GM19351 (cell line): ENCODE data around the gene PLEKHA5.
"Not testable (repeated sequence)": the region's sequence is repeated elsewhere in the genome, so short reads cannot be mapped to it uniquely, and the experiment has no call there.

ENCODE experiments used
- ATAC-seq: cut with Tn5 transposase; IDR thresholded peaks from one replicate; pipeline ENCODE4 v1.9.1; 2021; ENCODE audit warnings: mild to moderate bottlenecking, moderate library complexity; ENCODE audit not compliant: unreplicated experiment

The PLEKHA5 gene

GRCh38 chr12:19166956-19167355, 37.4 kb downstream of the PLEKHA5 start:
- ATAC-seq = no peak

- no peak for ATAC-seq
These were observed 38.2 kb downstream of the PLEKHA5 start for GRCh38 chr12:19167708-19168107.

- ATAC-seq = no peak
These were observed 39.1 kb downstream of the PLEKHA5 start for GRCh38 chr12:19168644-19169043.

- no peak for ATAC-seq
These were observed 39.7 kb downstream of the PLEKHA5 start for GRCh38 chr12:19169222-19169621.

GRCh38 chr12:19170286-19170685, 40.8 kb downstream of the PLEKHA5 start:
- ATAC-seq = not testable (repeated sequence)

- no peak for ATAC-seq
These were observed 42.2 kb downstream of the PLEKHA5 start for GRCh38 chr12:19171731-19172130.

- no peak for ATAC-seq
These were observed 48.2 kb downstream of the PLEKHA5 start for GRCh38 chr12:19177754-19178153.

- no peak for ATAC-seq
These were observed 50.5 kb downstream of the PLEKHA5 start for GRCh38 chr12:19179986-19180385.

- no peak for ATAC-seq
These were observed 52.3 kb downstream of the PLEKHA5 start for GRCh38 chr12:19181666-19182426.

GRCh38 chr12:19183121-19183838, 53.7 kb downstream of the PLEKHA5 start:
- ATAC-seq = no peak

- no peak for ATAC-seq
These were observed 55.9 kb downstream of the PLEKHA5 start for GRCh38 chr12:19185262-19185929.

GRCh38 chr12:19186722-19187661, 57.5 kb downstream of the PLEKHA5 start:
- ATAC-seq = peak; percentile 50

- no peak for ATAC-seq
These were observed 60.0 kb downstream of the PLEKHA5 start for GRCh38 chr12:19189522-19189921.

GRCh38 chr12:19190292-19191031, 60.9 kb downstream of the PLEKHA5 start:
- ATAC-seq = no peak

GRCh38 chr12:19191089-19191488, 61.6 kb downstream of the PLEKHA5 start:
- ATAC-seq = no peak

GRCh38 chr12:19191563-19191962, 62.0 kb downstream of the PLEKHA5 start:
- no peak for ATAC-seq

- ATAC-seq = no peak
These were observed 63.2 kb downstream of the PLEKHA5 start for GRCh38 chr12:19192710-19193109.

- ATAC-seq = no peak
These were observed 65.4 kb downstream of the PLEKHA5 start for GRCh38 chr12:19194963-19195362.

- no peak for ATAC-seq
These were observed 67.6 kb downstream of the PLEKHA5 start for GRCh38 chr12:19196959-19197630.
